Epithelial cell of esophagus (primary cell): ENCODE results near the gene CSK.

ENCODE experiments used
- DNase-seq: peaks from one replicate; pipeline ENCODE4 v3.0.0; 2010; ENCODE audit warnings: low read depth
- H3K4me3 ChIP-seq: 2 replicates; pipeline ENCODE4 v1.5.1; 2011; ENCODE audit warnings: mild to moderate bottlenecking, low read length, control low read depth
- TF ChIP-seq, protein P1 (sequence below): IDR thresholded peaks from 2 replicates; pipeline ENCODE4 v1.5.1; 2011; ENCODE audit warnings: low read depth, mild to moderate bottlenecking, low read length, control low read depth, inconsistent platforms; ENCODE audit not compliant: insufficient read depth; ENCODE audit errors: missing control alignments

CSK gene

DNA sequence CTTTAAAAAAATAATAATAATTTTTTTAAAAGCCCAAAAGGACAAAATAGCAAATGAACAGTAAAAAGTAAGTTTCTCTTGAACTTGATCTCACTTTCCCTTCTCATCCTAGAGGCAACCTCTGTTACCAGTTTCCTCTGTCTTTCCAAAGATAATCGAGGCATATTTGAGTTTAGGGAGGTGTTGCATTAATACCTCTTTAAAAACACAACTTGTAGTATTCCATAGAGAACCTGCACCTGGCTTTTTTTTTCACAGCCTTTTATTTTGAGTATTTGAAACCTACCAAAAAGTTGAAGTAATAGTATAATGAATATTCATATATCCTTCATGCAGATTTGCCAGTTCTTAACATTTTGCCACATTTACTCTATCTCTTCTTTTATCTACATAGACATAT lies 9.1 kb downstream of the CSK start:
- TF ChIP-seq, protein P1, sequence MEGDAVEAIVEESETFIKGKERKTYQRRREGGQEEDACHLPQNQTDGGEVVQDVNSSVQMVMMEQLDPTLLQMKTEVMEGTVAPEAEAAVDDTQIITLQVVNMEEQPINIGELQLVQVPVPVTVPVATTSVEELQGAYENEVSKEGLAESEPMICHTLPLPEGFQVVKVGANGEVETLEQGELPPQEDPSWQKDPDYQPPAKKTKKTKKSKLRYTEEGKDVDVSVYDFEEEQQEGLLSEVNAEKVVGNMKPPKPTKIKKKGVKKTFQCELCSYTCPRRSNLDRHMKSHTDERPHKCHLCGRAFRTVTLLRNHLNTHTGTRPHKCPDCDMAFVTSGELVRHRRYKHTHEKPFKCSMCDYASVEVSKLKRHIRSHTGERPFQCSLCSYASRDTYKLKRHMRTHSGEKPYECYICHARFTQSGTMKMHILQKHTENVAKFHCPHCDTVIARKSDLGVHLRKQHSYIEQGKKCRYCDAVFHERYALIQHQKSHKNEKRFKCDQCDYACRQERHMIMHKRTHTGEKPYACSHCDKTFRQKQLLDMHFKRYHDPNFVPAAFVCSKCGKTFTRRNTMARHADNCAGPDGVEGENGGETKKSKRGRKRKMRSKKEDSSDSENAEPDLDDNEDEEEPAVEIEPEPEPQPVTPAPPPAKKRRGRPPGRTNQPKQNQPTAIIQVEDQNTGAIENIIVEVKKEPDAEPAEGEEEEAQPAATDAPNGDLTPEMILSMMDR, result no peak
- no peak overlapping the region for H3K4me3 ChIP-seq
- DNase-seq, result no peak

DNA sequence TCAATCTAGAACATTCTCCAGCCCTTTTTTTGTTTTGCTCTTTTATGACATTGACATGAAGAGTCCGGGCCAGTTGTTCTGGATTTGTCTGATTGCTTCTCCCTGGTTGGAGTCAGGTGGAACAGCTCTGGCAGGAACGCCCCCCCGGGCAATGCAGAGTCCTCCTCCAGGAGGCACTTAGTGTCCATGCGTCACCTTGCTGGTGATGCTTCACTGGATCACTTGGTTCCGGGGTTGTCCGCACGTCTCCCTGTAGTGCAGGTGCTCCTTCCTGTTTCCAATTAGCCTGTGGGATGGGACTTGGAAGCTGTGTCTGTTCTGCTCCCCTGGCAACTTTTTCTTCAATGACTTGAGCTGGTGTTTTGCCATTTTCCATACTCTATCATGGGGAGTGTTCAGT lies 9.8 kb downstream of the CSK start:
- no peak overlapping the region for H3K4me3 ChIP-seq
- DNase-seq, result no peak
- TF ChIP-seq, protein P1, result no peak

DNA sequence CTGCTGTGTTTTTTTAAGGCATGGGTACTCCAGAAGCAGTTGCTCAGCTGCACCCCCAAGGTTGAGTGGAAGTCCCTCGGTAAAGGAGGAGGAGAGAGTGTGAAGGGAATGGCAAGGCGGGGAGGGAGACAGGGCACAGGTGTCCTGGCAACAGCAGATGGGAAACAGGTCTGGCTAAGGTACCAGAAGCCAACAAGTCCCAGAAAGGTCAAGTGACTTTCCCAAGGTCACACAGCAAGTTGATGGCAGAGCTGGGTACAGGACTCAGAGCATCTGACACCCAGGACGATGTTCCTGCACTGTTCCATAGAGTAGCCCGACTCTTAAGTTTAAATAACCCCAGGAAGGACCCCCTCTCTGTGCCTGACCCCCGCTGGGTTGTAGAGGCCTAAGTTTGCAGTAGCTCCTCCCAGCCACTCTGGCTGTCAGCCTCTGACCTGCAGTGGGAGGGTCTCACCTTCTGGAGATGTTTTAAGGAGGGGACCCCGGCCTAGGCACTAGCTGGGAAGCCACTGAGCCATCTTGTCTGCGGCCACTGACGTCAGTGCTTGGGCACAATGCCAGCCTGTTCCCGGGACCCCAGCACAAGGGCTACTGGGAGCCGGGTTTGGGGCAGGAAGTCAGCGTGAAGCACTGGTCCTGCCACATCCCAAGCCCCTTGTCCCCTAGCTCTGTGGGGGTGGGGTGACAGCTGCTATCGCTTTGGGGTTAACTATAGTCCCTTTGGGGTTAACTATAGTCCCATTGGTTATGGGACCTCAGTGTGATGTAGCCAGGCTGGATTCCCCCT lies 10.5 kb downstream of the CSK start:
- no peak overlapping the region for H3K4me3 ChIP-seq
- DNase-seq, result no peak
- TF ChIP-seq, protein P1, result no peak

DNA sequence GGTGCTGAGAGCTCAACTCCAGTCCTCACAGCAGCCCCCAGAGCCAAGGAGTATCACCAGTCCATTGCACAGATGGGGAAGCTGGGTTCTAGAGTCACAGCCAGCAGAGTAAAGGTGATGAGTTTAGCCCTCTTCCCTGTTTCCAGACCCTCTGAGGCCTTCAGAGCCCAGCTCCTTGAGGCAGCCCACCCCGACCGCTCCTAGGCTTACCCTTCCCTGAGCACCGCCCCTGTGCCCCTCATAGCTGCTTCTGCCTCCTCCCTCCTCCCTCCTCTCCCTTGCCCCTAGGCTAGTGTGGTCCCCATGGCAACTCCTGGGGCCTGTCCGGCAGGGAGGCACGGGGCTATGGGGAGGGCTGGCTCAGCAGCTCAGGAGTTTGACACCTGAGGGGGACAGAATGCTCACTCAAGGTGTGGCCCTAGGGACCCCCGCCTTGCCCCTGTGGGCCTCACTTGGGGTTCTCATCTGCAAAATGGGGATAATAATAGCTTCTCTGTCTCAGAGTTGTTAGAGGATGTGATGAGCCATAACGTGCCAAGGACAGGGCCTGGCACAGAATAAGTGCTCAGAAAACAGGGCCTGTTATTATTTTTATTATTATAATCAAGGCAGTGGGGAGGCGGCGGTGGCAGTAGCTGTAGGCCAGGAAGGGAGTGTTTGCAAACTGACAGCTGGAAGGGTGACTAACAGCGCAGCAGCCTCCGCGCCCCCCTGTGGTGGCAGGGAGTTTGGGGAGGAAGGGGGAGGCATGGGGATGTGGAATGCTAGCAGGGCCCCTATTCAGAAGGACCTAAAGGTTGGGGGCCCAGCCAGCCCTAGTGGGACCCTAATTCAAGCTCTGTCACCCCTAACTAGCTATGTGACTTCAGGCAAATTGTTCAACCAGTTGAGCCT lies 11.5 kb downstream of the CSK start:
- TF ChIP-seq, protein P1, result peak; percentile 38
- DNase-seq, result peak; percentile 62
- H3K4me3 ChIP-seq, result no peak overlapping the region

DNA sequence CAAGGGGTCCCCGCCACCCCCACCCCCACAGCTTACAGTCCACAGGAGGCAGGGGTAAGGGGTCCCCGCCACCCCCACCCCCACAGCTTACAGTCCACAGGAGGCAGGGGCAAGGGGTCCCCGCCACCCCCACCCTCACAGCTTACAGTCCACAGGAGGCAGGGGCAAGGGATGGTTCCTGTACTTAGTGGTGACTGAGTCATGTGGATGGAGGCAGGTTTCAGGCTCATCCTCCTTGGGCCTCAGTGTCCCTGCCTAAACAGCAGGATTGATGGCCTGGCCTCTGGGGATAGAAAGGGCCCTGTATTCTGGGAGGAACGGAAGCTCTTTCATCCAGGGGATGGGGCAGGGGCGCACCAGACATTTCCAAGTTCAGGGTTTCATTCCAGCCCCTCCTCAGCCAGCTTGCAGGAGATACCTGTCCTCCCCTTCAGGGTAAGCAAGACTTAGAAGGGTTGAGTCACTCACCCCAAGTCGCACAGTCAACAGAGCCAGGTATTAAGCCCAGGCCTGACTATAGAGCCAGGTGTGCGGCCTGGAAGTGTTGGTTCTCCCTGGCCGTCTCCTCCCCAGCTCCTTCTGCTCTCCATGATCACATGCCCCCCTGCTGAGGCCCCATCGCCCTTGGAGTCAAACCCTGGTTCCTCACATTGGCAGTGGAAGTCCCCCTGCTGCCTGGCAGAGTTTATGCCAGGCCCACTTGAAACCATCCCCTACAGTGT lies 12.5 kb downstream of the CSK start:
- TF ChIP-seq, protein P1, result no peak
- DNase-seq, result peak; percentile 79
- H3K4me3 ChIP-seq, result no peak overlapping the region

DNA sequence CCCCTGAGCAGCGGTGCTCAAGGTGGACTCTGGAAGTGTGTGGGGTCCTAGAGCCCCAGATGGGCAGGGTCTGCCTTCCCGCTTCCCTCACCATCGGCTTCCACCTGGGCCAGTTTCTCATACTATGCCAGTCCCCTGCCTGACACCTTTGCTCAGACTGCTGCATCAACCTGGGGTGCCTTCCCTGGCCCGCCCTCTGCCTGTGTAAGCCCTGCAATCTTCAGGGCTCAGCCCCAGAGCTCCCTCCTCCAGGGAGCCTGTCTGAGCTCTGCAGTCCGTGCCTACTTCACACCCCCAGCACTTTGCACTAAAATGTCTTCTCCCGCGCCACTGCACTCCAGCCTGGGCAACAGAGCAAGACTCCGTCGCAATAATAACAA lies 13.1 kb downstream of the CSK start:
- TF ChIP-seq, protein P1, result no peak
- DNase-seq, result no peak
- H3K4me3 ChIP-seq, result no peak overlapping the region
